SK-N-SH treated with all-trans-retinoic acid at 6 μM for 48 hours (cell line): ENCODE results near the gene ABI3BP.

Source experiments
- ATAC-seq: fragments of 200-7000 bp; cut with Tn5 transposase; 3 replicates; pipeline ENCODE4 v1.9.1; 2020; ENCODE audit warnings: mild to moderate bottlenecking, moderate library complexity
- ARNTL ChIP-seq: fragments of 450-650 bp; formaldehyde crosslinking; IDR thresholded peaks from 2 replicates; pipeline ENCODE4 v1.5.0; 2020; ENCODE audit warnings: low read depth, mild to moderate bottlenecking, moderate library complexity, borderline replicate concordance
- BACH2 ChIP-seq: fragments of 250-450 bp; sonication (Bioruptor Pico); IDR thresholded peaks from 2 replicates; pipeline ENCODE4 v1.9.0; 2021; ENCODE audit warnings: mild to moderate bottlenecking, borderline replicate concordance
- CREB5 ChIP-seq: fragments of 250-450 bp; sonication (Bioruptor Pico); IDR thresholded peaks from 2 replicates; pipeline ENCODE4 v1.5.1; 2020; ENCODE audit warnings: low read depth, mild to moderate bottlenecking, moderate library complexity
- CSDC2 ChIP-seq: fragments of 250-450 bp; sonication (Bioruptor Pico); IDR thresholded peaks from 2 replicates; pipeline ENCODE4 v1.5.0; 2020; ENCODE audit warnings: mild to moderate bottlenecking, moderate library complexity
- ESRRG ChIP-seq: fragments of 250-450 bp; sonication (Bioruptor Pico); IDR thresholded peaks from 2 replicates; pipeline ENCODE4 v1.6.1; 2021; ENCODE audit warnings: mild to moderate bottlenecking
- GLIS3 ChIP-seq: fragments of 250-450 bp; sonication (Bioruptor Pico); IDR thresholded peaks from 2 replicates; pipeline ENCODE4 v1.5.0; 2020; ENCODE audit warnings: mild to moderate bottlenecking, moderate library complexity
- ISL1 ChIP-seq: fragments of 250-450 bp; sonication (Bioruptor Pico); IDR thresholded peaks from 2 replicates; pipeline ENCODE4 v2.1.2; 2022; ENCODE audit warnings: mild to moderate bottlenecking, moderate library complexity
- OSR1 ChIP-seq: fragments of 250-450 bp; sonication (Bioruptor Pico); IDR thresholded peaks from 2 replicates; pipeline ENCODE4 v1.8.0; 2022; ENCODE audit warnings: moderate library complexity, mild to moderate bottlenecking, inconsistent platforms
- PATZ1 ChIP-seq: fragments of 250-450 bp; sonication (Bioruptor Pico); IDR thresholded peaks from 2 replicates; pipeline ENCODE4 v1.8.0; 2020; ENCODE audit warnings: mild to moderate bottlenecking, moderate library complexity, borderline replicate concordance
- POU6F1 ChIP-seq: fragments of 250-450 bp; sonication (Bioruptor Pico); IDR thresholded peaks from 2 replicates; pipeline ENCODE4 v1.8.0; 2021; ENCODE audit warnings: low read depth, mild to moderate bottlenecking, moderate library complexity, borderline replicate concordance
- PPARA ChIP-seq: fragments of 250-450 bp; sonication (Bioruptor Pico); IDR thresholded peaks from 2 replicates; pipeline ENCODE4 v1.5.0; 2020; ENCODE audit warnings: mild to moderate bottlenecking, borderline replicate concordance
- RARB ChIP-seq: fragments of 250-450 bp; sonication (Bioruptor Pico); IDR thresholded peaks from 2 replicates; pipeline ENCODE4 v1.8.0; 2021; ENCODE audit warnings: mild to moderate bottlenecking, moderate library complexity
- SNAI2 ChIP-seq: fragments of 250-450 bp; sonication (Bioruptor Pico); IDR thresholded peaks from 2 replicates; pipeline ENCODE4 v1.5.0; 2020; ENCODE audit warnings: mild to moderate bottlenecking, moderate library complexity
- TCF4 ChIP-seq: fragments of 250-450 bp; sonication (Bioruptor Pico); IDR thresholded peaks from 2 replicates; pipeline ENCODE4 v1.8.0; 2021; ENCODE audit warnings: mild to moderate bottlenecking, moderate library complexity, borderline replicate concordance
- TOX ChIP-seq: fragments of 250-450 bp; sonication (Bioruptor Pico); IDR thresholded peaks from 2 replicates; pipeline ENCODE4 v1.8.0; 2021; ENCODE audit warnings: mild to moderate bottlenecking, moderate library complexity, borderline replicate concordance
- TSHZ2 ChIP-seq: fragments of 250-450 bp; sonication (Bioruptor Pico); IDR thresholded peaks from 2 replicates; pipeline ENCODE4 v1.5.0; 2020; ENCODE audit warnings: mild to moderate bottlenecking, moderate library complexity
- ZC3H10 ChIP-seq: fragments of 250-450 bp; sonication (Bioruptor Pico); IDR thresholded peaks from 2 replicates; pipeline ENCODE4 v1.5.1; 2021; ENCODE audit warnings: mild to moderate bottlenecking, moderate library complexity
- ZFP3 ChIP-seq: fragments of 250-450 bp; sonication (Bioruptor Pico); IDR thresholded peaks from 2 replicates; pipeline ENCODE4 v1.5.0; 2020; ENCODE audit warnings: mild to moderate bottlenecking, moderate library complexity
- ZFP30 ChIP-seq: fragments of 450-650 bp; formaldehyde crosslinking; IDR thresholded peaks from 2 replicates; pipeline ENCODE4 v1.5.0; 2022; ENCODE audit warnings: mild to moderate bottlenecking, moderate library complexity
- ZNF565 ChIP-seq: fragments of 450-650 bp; formaldehyde crosslinking; conservative IDR thresholded peaks from 2 replicates; pipeline ENCODE4 v1.5.0; 2020; ENCODE audit warnings: low read depth, mild to moderate bottlenecking, moderate library complexity
- ZNF70 ChIP-seq: fragments of 450-650 bp; formaldehyde crosslinking; IDR thresholded peaks from 2 replicates; pipeline ENCODE4 v1.5.0; 2020; ENCODE audit warnings: mild to moderate bottlenecking, moderate library complexity
- ZNF8 ChIP-seq: fragments of 450-650 bp; formaldehyde crosslinking; IDR thresholded peaks from 2 replicates; pipeline ENCODE4 v1.5.0; 2020; ENCODE audit warnings: mild to moderate bottlenecking, moderate library complexity
- TF ChIP-seq, protein P1 (sequence below): fragments of 250-450 bp; sonication (Bioruptor Pico); IDR thresholded peaks from 2 replicates; pipeline ENCODE4 v1.5.1; 2021; ENCODE audit warnings: mild to moderate bottlenecking, moderate library complexity

Gene ABI3BP

DNA sequence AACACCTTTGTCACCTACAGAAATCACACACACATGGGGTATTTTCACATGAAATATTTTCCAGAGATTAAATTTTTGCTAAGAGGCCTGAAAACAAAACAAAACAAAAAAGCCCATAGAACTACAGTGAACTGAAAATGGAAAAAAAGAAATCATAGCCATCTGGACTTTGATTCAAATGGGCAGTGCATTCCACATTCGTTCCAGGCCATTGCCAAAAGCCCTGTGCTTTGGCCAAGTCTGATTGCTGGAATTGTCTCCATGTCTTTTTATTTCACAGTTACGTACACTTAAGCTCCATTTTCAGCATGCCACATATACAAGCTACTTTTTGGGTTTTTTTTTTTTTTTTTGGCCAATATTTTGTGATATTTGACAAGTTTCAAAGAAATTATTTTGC is 236.8 kb downstream of the ABI3BP start (continued):
- no peak for TF ChIP-seq CREB5 (CRISPR knock-in tag)

DNA sequence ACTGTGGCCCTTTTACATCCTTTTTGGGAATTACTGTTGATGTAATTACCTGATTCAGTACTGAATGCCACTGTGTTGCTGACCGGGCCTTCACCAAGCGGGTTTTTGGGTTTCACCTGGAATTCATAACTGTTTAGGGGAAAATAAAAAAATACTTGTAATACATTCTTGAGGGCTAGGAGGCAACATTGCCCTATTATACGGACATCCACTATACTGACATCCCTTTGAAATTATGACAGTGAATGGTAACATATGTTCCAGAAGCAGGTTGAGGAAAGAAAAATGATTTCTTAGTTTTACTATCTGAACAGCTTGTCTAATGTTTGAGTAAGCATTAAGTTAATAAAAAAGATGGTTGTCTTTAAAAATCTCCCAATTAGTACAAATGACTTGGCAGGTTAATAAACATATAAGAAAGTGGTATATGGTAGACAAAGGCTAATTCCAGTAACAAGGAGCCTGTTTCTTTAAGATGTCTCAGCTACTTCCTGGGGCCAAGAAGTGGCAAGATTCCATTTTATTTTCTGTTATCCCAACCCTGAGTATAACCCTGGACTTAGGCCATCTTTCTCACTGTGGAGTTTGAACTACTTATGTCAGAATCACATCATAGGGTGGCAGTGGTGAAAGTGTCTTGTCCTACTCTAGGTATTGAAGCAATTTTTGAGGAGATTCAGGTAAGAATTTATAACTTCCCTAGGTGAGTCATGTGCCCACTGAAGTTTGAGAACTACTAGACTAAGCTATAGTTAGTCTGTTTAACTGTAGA is 238.5 kb downstream of the ABI3BP start:
- peak; percentile 47; the same call in 2 of the 3 replicates for ATAC-seq
- TF ChIP-seq, protein P1, sequence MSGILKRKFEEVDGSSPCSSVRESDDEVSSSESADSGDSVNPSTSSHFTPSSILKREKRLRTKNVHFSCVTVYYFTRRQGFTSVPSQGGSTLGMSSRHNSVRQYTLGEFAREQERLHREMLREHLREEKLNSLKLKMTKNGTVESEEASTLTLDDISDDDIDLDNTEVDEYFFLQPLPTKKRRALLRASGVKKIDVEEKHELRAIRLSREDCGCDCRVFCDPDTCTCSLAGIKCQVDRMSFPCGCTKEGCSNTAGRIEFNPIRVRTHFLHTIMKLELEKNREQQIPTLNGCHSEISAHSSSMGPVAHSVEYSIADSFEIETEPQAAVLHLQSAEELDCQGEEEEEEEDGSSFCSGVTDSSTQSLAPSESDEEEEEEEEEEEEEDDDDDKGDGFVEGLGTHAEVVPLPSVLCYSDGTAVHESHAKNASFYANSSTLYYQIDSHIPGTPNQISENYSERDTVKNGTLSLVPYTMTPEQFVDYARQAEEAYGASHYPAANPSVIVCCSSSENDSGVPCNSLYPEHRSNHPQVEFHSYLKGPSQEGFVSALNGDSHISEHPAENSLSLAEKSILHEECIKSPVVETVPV (CRISPR knock-in tag), result no peak
- TF ChIP-seq TOX (CRISPR knock-in tag) (no peak), GLIS3 (CRISPR knock-in tag) (no peak), ISL1 (CRISPR knock-in tag) (no peak), ZFP30 (CRISPR knock-in tag) (no peak), ZNF565 (CRISPR knock-in tag) (no peak), OSR1 (no peak), TCF4 (CRISPR knock-in tag) (no peak), ZNF8 (no peak), ESRRG (CRISPR knock-in tag) (no peak), CSDC2 (CRISPR knock-in tag) (no peak), ZC3H10 (CRISPR knock-in tag) (no peak), ARNTL (CRISPR knock-in tag) (no peak), TSHZ2 (CRISPR knock-in tag) (no peak), POU6F1 (CRISPR knock-in tag) (no peak)
- TF ChIP-seq, all 23 proteins: peak for 0

DNA sequence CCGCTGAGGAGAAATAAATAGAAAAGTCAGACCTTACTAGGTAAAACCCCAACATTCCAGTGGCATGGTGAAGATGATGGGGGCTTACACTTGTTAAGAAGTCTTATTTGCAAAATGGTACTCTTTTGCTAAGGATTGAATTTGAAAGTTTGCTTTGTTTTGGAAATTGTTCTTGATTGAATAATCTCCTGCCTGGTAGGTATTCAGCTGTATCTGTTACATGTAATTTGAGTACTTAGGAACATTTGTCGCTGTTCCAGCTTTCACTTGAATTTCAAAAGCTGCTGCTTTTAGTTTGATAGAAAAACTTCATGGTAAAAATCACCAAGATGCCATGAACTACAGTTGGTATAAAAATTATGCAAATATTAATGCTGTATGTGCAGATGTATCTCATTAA is 239.4 kb downstream of the ABI3BP start:
- ATAC-seq, result peak; percentile 57
- no peak for TF ChIP-seq PATZ1 (CRISPR knock-in tag)
- TF ChIP-seq ZFP30 (CRISPR knock-in tag), result no peak
- no peak for TF ChIP-seq OSR1
- no peak for TF ChIP-seq TSHZ2 (CRISPR knock-in tag)
- no peak for TF ChIP-seq PPARA (CRISPR knock-in tag)
- TF ChIP-seq TOX (CRISPR knock-in tag), result no peak
- TF ChIP-seq POU6F1 (CRISPR knock-in tag), result no peak
- TF ChIP-seq ARNTL (CRISPR knock-in tag), result no peak
- no peak for TF ChIP-seq RARB (CRISPR knock-in tag)
- TF ChIP-seq ZNF8, result no peak
- no peak for TF ChIP-seq ZNF70
- TF ChIP-seq ZC3H10 (CRISPR knock-in tag), result no peak
- TF ChIP-seq SNAI2 (CRISPR knock-in tag), result no peak
- TF ChIP-seq ZFP3 (CRISPR knock-in tag), result no peak
- no peak for TF ChIP-seq ESRRG (CRISPR knock-in tag)
- TF ChIP-seq BACH2, result no peak
